Measurements from ENCODE around the gene NEXN. TPM values are rescaled to one million over a fixed set of nuclear protein-coding genes. Genes with fewer than 3 reads are reported as not detected.

The NEXN gene
- total and polyA plus RNA-seq, 2 of the 8 experiments (the other 6 are each of a cell fraction or from before 2014, with no cell fraction given): 0.20 to 2.9 TPM

DNA sequence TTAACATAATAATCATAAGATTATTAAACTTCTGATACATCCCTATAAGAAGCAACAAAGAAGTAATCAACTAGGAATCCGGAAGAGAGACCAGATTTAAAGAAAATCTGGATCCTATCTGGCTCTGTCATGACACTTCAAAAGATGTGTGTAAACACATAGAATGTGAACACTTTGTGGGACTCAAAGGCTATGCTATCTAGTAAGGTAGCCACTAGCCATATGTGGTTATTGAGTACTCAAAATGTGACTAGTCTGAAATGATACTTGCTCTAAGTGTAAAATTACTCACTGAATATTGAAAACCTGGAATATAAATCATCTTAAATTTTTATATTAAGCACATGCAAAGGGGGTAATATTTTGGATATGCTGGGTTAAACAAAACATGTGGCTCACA is 81.8 kb downstream of the NEXN start (continued):
- TF ChIP-seq CHD2 (IDR thresholded peaks at IDR 0.05; ENCODE audit: low read length) (no peak), RBBP5 (IDR thresholded peaks at IDR 0.05; ENCODE audit: borderline replicate concordance, low read depth, low read length) (no peak), SRF (IDR thresholded peaks at IDR 0.05; ENCODE audit: low read depth, low read length) (no peak), SAP30 (IDR thresholded peaks at IDR 0.05; ENCODE audit: insufficient read depth, insufficient replicate concordance, low read length) (no peak), CHD1 (IDR thresholded peaks at IDR 0.05; ENCODE audit: low read depth, low read length) (no peak)
- TF ChIP-seq, protein P1, sequence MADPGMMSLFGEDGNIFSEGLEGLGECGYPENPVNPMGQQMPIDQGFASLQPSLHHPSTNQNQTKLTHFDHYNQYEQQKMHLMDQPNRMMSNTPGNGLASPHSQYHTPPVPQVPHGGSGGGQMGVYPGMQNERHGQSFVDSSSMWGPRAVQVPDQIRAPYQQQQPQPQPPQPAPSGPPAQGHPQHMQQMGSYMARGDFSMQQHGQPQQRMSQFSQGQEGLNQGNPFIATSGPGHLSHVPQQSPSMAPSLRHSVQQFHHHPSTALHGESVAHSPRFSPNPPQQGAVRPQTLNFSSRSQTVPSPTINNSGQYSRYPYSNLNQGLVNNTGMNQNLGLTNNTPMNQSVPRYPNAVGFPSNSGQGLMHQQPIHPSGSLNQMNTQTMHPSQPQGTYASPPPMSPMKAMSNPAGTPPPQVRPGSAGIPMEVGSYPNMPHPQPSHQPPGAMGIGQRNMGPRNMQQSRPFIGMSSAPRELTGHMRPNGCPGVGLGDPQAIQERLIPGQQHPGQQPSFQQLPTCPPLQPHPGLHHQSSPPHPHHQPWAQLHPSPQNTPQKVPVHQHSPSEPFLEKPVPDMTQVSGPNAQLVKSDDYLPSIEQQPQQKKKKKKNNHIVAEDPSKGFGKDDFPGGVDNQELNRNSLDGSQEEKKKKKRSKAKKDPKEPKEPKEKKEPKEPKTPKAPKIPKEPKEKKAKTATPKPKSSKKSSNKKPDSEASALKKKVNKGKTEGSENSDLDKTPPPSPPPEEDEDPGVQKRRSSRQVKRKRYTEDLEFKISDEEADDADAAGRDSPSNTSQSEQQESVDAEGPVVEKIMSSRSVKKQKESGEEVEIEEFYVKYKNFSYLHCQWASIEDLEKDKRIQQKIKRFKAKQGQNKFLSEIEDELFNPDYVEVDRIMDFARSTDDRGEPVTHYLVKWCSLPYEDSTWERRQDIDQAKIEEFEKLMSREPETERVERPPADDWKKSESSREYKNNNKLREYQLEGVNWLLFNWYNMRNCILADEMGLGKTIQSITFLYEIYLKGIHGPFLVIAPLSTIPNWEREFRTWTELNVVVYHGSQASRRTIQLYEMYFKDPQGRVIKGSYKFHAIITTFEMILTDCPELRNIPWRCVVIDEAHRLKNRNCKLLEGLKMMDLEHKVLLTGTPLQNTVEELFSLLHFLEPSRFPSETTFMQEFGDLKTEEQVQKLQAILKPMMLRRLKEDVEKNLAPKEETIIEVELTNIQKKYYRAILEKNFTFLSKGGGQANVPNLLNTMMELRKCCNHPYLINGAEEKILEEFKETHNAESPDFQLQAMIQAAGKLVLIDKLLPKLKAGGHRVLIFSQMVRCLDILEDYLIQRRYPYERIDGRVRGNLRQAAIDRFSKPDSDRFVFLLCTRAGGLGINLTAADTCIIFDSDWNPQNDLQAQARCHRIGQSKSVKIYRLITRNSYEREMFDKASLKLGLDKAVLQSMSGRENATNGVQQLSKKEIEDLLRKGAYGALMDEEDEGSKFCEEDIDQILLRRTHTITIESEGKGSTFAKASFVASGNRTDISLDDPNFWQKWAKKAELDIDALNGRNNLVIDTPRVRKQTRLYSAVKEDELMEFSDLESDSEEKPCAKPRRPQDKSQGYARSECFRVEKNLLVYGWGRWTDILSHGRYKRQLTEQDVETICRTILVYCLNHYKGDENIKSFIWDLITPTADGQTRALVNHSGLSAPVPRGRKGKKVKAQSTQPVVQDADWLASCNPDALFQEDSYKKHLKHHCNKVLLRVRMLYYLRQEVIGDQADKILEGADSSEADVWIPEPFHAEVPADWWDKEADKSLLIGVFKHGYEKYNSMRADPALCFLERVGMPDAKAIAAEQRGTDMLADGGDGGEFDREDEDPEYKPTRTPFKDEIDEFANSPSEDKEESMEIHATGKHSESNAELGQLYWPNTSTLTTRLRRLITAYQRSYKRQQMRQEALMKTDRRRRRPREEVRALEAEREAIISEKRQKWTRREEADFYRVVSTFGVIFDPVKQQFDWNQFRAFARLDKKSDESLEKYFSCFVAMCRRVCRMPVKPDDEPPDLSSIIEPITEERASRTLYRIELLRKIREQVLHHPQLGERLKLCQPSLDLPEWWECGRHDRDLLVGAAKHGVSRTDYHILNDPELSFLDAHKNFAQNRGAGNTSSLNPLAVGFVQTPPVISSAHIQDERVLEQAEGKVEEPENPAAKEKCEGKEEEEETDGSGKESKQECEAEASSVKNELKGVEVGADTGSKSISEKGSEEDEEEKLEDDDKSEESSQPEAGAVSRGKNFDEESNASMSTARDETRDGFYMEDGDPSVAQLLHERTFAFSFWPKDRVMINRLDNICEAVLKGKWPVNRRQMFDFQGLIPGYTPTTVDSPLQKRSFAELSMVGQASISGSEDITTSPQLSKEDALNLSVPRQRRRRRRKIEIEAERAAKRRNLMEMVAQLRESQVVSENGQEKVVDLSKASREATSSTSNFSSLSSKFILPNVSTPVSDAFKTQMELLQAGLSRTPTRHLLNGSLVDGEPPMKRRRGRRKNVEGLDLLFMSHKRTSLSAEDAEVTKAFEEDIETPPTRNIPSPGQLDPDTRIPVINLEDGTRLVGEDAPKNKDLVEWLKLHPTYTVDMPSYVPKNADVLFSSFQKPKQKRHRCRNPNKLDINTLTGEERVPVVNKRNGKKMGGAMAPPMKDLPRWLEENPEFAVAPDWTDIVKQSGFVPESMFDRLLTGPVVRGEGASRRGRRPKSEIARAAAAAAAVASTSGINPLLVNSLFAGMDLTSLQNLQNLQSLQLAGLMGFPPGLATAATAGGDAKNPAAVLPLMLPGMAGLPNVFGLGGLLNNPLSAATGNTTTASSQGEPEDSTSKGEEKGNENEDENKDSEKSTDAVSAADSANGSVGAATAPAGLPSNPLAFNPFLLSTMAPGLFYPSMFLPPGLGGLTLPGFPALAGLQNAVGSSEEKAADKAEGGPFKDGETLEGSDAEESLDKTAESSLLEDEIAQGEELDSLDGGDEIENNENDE (IDR thresholded peaks at IDR 0.05; ENCODE audit: insufficient replicate concordance, low read length): no peak
